RWPE2 (cell line): Measurements from ENCODE around the gene RPS18.

ENCODE experiments used
- ATAC-seq: fragments of 200-7000 bp; cut with Tn5 transposase; 3 replicates; pipeline ENCODE4 v1.9.1; 2021; ENCODE audit warnings: low read depth
- DNase-seq: peaks from one replicate; pipeline ENCODE4 v3.0.0-alpha.2; 2020; ENCODE audit warnings: low spot score
- H3K27ac ChIP-seq: fragments of 450-650 bp; 2 replicates; pipeline ENCODE4 v1.5.1; 2017; ENCODE audit warnings: mild to moderate bottlenecking; ENCODE audit not compliant: poor library complexity, severe bottlenecking
- H3K27me3 ChIP-seq: fragments of 250-450 bp; sonication (Bioruptor Pico); 2 replicates; pipeline ENCODE4 v1.5.1; 2021; ENCODE audit warnings: mild to moderate bottlenecking, moderate library complexity; ENCODE audit not compliant: insufficient read depth, poor library complexity, severe bottlenecking
- H3K36me3 ChIP-seq: fragments of 250-450 bp; sonication (Bioruptor Pico); 2 replicates; pipeline ENCODE4 v1.5.1; 2020; ENCODE audit warnings: low read depth, mild to moderate bottlenecking, moderate library complexity
- H3K4me1 ChIP-seq: fragments of 250-450 bp; sonication (Bioruptor Pico); 2 replicates; pipeline ENCODE4 v1.5.1; 2021; ENCODE audit warnings: mild to moderate bottlenecking, moderate library complexity; ENCODE audit not compliant: insufficient read depth, poor library complexity, severe bottlenecking
- H3K4me3 ChIP-seq: fragments of 250-450 bp; sonication (Bioruptor Pico); 2 replicates; pipeline ENCODE4 v1.5.1; 2021; ENCODE audit warnings: mild to moderate bottlenecking, moderate library complexity; ENCODE audit not compliant: severe bottlenecking
- H3K9me3 ChIP-seq: fragments of 250-450 bp; sonication (Bioruptor Pico); 2 replicates; pipeline ENCODE4 v1.5.1; 2021; ENCODE audit warnings: mild to moderate bottlenecking, moderate library complexity; ENCODE audit not compliant: severe bottlenecking
- CTCF ChIP-seq: fragments of 450-650 bp; IDR thresholded peaks from one replicate; pipeline ENCODE4 v1.5.1; 2017; ENCODE audit warnings: mild to moderate bottlenecking, moderate library complexity; ENCODE audit not compliant: poor library complexity, severe bottlenecking

RPS18 gene

DNA sequence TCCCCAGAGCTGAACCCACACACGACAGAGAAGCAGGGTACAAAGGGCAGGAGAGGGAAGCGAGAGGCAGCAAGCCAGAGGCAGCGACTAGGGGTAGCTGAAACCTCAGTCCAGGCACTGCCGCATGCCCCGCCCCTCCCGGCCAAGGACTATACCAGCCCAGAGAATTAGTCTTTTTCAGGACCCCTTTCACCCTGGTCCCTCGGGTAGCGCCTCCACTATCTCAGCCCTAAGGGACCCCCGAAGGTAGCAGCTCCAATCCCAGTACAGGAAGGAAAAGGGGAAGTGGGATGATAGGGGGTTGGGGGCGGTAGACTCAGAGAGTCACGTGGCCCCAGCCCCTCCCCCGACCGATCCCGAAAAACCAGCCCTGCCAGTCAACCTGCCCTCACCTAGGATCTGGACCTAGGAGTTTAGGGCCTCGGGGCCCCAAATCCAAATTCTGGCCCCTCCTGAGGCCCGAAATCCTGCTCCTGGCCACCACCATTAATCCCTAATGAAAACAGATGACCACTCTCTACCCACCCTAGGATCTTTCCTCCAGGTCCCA is 25.6 kb downstream of the RPS18 start:
- Histone ChIP-seq H3K27ac (peak overlapping the region; percentile 92), H3K4me3 (peak overlapping the region; percentile 65), H3K9me3 (no peaks in the 10 kb centered on the region), H3K36me3 (peaks cover 22% of the 10 kb centered on the region), H3K4me1 (no peaks in the 10 kb centered on the region), H3K27me3 (no peaks in the 10 kb centered on the region)
- ATAC-seq (peak; percentile 32), DNase-seq (no peak)
- no peak for TF ChIP-seq CTCF

DNA sequence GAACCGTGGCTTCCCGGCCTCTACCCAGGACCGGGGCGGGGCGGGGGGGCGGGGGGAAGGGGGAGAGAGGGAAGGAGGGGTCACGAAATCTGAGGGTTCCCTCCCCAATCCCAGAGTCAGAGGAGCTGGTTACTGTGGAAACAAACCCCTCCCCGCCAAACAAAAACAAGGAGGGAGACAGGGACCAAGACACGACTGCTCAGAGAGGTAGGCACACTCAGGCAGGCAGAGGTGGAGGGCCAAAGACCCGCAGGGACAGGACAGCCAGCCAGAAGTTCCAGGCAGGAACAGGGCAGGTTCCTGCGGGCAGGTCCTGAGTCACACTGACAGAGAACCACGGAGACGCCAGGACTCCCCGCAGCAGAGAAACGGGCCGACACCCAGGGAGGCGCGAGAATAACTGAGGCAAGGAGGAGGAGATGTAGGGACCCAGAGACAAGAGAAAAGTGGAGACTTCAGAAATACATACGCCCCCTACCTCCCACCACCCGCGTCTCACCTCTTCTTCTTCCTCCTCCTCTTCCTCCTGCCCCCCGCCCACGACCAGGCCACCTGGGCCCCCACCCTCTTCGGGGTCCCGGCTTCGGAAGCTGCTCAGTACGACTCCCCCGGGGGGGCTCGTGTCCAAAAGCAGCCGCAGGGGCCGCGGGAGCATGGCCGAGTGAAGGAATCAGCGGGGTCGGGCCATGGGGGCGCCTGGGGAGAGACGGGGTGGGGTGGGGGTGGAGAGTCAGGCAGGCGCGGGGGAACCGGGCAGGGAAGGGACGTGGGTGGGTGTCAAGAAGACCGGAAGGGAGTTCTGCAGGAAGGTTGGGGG is 26.3 kb downstream of the RPS18 start:
- peak overlapping the region; percentile 92 for H3K27ac ChIP-seq
- no peaks in the 10 kb centered on the region for H3K9me3 ChIP-seq
- TF ChIP-seq CTCF: no peak
- peak overlapping the region; percentile 65 for H3K4me3 ChIP-seq
- no peaks in the 10 kb centered on the region for H3K27me3 ChIP-seq
- ATAC-seq (peak; percentile 70), DNase-seq (no peak)
- H3K4me1 ChIP-seq: no peaks in the 10 kb centered on the region
- peaks cover 27% of the 10 kb centered on the region for H3K36me3 ChIP-seq

- DNase-seq (no peak), ATAC-seq (peak; percentile 19)
- H3K36me3 ChIP-seq: peaks cover 34% of the 10 kb centered on the region
- peak within 1 kb of the TSS; percentile 92 for H3K27ac ChIP-seq
- no peak for TF ChIP-seq CTCF
- peak within 1 kb of the TSS; percentile 65 for H3K4me3 ChIP-seq
- H3K4me1 ChIP-seq: no peaks in the 10 kb centered on the region
- no peaks in the 10 kb centered on the region for H3K9me3 ChIP-seq
- H3K27me3 ChIP-seq: no peaks in the 10 kb centered on the region
These were observed 26.9 kb downstream of the RPS18 start, which contains the start of gene RGL2 for GRCh38 chr6:33298773-33299236. Gene RGL2, minus strand, starts transcription at chr6:33298942. Its CDS starts 332 bp downstream, at chr6:33298610.

GRCh38 chr6:33299237-33299944 is 27.5 kb downstream of the RPS18 start:
- Histone ChIP-seq H3K27ac (peak overlapping the region; percentile 92), H3K9me3 (no peaks in the 10 kb centered on the region), H3K4me1 (no peaks in the 10 kb centered on the region), H3K27me3 (no peaks in the 10 kb centered on the region), H3K4me3 (peak overlapping the region; percentile 65), H3K36me3 (peaks cover 34% of the 10 kb centered on the region)
- peak; percentile 86 for TF ChIP-seq CTCF
- DNase-seq (no peak), ATAC-seq (peak; percentile 59)
